Measurements from ENCODE around the gene CAMTA1.

DNA sequence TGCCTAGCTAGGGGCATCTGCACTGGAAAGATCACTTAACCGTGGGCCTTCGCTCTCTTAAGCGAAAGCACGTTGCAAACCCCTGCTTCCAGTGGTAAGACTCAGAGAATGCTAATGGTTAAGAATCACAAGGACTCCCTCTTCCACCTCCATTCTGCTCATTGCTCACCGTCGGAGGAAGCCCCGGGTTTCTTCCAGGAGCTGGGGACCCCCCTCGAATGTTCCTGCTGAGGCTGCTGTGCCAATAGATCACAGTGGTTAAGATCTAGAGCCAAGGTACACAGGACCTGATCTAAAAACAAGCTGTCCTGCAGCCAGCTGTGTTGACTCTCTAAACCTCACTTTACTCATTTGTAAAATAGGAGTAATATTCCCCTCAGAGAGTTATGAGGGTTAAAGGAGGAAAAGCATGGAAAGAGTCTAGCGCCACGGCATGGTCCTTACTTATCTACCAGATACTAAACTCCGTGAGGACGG lies 986.6 kb downstream of the CAMTA1 start:
- TF ChIP-seq ZFP3 (CRISPR knock-in tag; IDR thresholded peaks at IDR 0.05) (no peak), RARB (CRISPR knock-in tag; IDR thresholded peaks at IDR 0.05) (no peak), ARNTL (CRISPR knock-in tag; IDR thresholded peaks at IDR 0.05; ENCODE audit: borderline replicate concordance, low read depth) (no peak), BACH2 (CRISPR knock-in tag; IDR thresholded peaks at IDR 0.05; ENCODE audit: borderline replicate concordance) (no peak), ZFP30 (CRISPR knock-in tag; IDR thresholded peaks at IDR 0.05) (no peak)
- TF ChIP-seq, protein P1, sequence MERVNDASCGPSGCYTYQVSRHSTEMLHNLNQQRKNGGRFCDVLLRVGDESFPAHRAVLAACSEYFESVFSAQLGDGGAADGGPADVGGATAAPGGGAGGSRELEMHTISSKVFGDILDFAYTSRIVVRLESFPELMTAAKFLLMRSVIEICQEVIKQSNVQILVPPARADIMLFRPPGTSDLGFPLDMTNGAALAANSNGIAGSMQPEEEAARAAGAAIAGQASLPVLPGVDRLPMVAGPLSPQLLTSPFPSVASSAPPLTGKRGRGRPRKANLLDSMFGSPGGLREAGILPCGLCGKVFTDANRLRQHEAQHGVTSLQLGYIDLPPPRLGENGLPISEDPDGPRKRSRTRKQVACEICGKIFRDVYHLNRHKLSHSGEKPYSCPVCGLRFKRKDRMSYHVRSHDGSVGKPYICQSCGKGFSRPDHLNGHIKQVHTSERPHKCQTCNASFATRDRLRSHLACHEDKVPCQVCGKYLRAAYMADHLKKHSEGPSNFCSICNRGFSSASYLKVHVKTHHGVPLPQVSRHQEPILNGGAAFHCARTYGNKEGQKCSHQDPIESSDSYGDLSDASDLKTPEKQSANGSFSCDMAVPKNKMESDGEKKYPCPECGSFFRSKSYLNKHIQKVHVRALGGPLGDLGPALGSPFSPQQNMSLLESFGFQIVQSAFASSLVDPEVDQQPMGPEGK (CRISPR knock-in tag; IDR thresholded peaks at IDR 0.05; ENCODE audit: borderline replicate concordance), result no peak
